Head of caudate nucleus (tissue), 42 donors: ENCODE data around the gene LPIN2.
"Not testable (repeated sequence)": the region's sequence is repeated elsewhere in the genome, so short reads cannot be mapped to it uniquely, and the experiment has no call there.

ENCODE experiments used
- DNase-seq, 42 donors: peaks; one replicate each; pipeline versions ENCODE4 v3.0.0 to v3.0.0-alpha.2; 2020 to 2021; ENCODE audit warnings: mixed read lengths in 7 of 42
- intact Hi-C: fragments of 100-400 bp; cut with DNase I; formaldehyde crosslinking; loops from one replicate; pipeline ENCODE4 v1.15.0; 2022

LPIN2 gene

DNA sequence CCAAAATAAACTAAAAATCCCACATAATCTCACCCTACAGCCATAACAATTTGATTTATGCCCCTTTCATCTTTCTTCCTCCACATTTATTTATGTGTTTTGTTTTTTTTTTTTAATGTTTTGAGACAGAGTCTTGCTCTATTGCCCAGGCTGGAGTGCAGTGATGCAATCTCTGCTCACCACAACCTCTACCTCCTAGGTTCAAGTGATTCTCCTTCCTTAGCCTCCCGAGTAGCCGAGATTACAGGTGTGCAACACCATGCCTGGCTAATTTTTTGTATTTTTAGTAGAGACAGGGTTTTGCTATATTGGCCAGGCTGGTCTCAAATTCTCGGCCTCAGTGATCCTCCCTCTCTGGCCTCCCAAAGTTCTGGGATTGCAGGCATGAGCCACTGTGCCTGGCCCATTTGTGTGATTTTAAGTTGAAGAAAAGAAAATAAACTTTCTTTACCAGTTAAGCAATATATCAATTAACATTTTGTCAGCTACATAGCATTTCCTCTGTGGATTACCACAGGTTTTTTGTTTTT is 35.9 kb upstream of the LPIN2 start:
- no peak for DNase-seq
- intact Hi-C loops = no loop called here

DNA sequence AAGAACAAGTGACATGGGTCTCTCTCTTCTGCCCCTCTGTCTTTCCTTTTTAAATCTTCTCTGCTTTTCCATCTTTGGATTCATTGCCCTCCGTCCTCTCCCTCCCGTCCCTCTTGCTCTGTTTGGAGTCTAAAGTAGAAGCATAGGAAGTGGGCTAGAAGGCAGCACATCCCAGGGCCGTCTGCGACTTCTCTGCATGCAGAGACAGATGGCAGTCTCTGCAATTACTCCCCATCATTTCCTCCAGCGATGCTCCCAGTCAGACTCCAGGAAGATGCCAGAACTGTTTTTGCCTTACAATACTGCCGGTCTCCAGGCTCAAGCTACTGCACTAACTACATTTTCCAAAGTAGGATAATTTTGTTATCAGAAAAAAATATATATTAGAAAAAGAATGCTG is 35.2 kb upstream of the LPIN2 start:
- intact Hi-C loops = no loop called here
- DNase-seq = peak in 8 of 42 donors; percentile 11 to 45 (median 20)

- intact Hi-C loops = no loop called here
- peak in 1 of 42 donors; percentile 13 for DNase-seq
Measured at GRCh38 chr18:3046216-3046808, 33.4 kb upstream of the LPIN2 start.

DNA sequence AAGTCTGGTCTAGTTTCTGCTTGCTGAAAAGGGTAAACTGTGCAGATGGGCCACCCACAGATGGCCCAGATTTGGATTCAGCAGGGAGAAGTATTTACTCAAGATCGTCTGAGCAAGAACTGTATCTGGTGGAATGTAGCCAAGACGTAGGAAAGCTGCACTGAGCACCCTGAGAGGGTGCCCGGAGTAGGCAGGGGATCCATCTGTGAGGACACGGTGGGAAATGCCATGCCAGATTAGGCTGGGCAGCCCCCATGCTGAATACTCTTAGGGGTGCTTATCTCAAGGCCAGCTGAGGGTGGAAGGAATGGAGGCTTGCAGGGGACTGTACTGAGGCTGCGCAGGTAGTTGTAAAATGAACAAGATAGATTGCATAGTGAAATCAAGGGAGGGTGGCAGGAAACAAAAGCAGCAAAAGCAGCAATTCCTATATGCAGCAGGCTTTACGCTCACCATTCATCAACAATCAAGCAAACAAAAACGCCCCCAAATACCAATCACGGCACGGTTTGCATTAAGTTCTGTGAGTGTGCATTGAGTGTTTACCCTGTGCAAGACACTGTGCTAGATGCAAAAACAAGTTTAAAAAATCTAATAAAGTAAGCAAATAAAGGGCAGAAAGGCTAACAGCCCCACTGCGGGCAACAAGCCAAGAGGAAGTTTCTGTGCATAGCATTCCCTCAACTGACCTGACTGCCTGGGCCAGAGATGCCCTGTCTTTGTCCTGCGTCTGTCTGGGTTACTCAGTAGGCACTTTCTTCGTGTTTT is 32.2 kb upstream of the LPIN2 start:
- intact Hi-C loops = no loop called here
- DNase-seq = peak in 15 of 42 donors; percentile 14 to 56 (median 27)

GRCh38 chr18:3042379-3042778 is 29.4 kb upstream of the LPIN2 start:
- DNase-seq = no peak
- intact Hi-C loops = no loop called here

DNA sequence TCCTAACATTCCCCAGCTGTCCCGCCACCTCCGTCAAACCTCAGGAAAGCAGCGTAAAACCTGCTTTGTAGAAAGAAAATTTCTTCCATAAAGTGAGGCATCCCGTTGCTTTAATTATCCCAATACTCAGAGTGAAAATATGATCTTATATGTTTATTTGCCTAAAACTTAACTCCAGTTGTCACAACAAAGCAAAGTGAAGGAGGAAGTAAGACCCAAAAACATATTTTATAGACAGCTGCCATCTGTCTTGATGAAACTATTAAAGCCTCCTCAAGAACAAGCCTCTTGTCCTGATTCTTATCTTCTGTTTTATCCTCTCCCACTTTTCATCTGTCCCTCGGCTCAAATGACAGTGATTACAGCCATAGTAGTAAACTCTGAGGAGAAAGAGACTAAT is 28.9 kb upstream of the LPIN2 start:
- intact Hi-C loops = no loop called here
- DNase-seq = no peak

- DNase-seq = no peak
- intact Hi-C loops = no loop called here
Measured at GRCh38 chr18:3040881-3041280, 27.9 kb upstream of the LPIN2 start.

DNA sequence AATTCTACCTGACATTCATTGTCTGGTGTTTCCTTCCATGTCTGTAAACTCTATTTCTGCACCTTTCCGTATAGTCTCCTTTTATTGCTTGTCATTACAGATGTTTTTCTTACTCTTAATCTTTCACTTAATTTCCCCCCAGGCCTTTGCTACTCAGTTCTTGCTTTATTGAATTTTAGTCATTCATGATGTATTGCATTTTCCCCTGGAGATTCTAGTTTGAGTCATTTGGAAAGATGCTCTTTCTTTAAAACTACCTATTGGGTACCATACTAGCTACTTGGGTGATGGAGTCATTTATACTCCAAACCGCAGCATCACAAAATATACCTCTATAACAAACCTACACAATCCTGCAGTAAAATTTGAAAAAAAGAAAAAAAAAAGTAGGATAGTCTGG is 27.2 kb upstream of the LPIN2 start:
- intact Hi-C loops = no loop called here
- DNase-seq = no peak

GRCh38 chr18:3037423-3037915 is 24.5 kb upstream of the LPIN2 start:
- intact Hi-C loops = no loop called here

DNA sequence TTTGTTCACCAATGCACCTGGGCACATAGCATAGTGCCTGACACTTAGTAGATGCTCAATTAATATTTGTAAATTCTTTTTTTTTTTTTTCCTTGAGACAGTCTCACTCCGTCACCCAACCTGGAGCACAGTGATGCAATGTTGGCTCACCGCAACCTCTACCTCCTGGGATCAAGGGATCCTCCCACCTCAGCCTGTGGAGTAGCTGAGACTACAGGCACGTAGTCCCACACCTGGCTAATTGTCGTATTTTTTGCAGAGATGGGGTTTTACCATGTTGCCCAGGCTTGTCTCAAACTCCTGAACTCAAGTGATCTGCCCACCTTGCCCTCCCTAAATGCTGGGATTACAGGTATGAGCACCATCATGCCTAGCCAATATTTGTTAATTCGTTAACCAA is 23.2 kb upstream of the LPIN2 start:
- DNase-seq = peak in 1 of 42 donors; percentile 16
- intact Hi-C loops = no loop called here

More at GRCh38 chr18:3037423-3037915, 24.5 kb upstream of the LPIN2 start:
- peak in 1 of 42 donors; percentile 42 for DNase-seq

DNA sequence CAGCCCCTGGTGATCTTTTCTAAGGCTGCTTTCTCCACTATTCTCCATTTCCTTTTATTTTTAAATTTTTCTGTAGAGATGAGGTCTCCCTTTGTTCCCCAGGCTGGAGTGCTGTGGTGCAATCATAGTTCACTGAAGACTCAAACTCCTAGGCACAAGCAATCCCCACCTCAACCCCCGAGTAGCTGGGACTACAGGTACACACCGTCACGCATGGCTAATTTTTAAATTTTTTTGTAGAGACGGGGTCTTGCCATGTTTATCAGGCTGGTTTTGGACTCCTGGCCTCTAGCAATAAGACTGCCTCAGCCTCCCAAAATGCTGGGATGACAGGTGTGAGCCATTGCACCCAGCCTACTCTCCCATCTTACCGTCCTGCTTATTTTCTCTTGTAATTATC is 22.7 kb upstream of the LPIN2 start:
- DNase-seq = no peak
- intact Hi-C loops = no loop called here

- intact Hi-C loops = no loop called here
- no peak for DNase-seq
Measured at GRCh38 chr18:3032721-3033120, 19.8 kb upstream of the LPIN2 start.

DNA sequence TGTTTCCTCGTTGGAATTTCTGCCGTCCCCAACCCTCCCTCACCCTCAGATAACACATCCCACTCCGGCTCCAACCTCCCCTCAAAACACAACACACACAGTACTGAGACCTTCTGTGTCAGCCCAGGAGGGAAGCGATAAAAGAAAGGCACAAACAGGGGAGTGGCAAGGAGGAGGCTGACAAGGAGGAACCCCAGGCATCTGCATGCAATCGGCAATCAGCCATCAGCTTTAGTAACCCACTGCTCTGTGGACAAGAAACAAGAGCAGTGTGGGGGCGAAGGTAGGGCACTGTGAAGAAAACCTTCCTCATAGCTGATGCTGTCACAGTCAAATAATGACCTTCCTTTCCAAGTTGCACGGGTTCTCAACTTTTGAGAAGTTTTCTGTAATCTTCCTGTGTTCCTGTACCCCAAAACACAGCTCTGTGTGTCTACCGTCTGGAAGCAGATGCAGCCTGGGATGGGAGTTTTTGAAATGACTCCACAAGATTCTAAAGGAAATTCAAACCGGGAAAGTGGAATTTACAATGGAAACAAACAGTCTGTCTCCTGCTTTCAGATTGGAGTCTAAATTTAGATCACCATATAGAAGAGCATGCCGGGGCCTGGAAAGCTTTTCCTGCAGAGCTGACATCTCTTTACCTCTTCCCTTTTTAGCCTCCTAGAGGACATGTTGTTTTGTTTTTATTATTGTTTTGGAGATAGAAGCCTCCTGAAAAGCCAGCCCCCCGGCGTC is 16.4 kb upstream of the LPIN2 start:
- intact Hi-C loops = no loop called here
- DNase-seq = peak in 1 of 42 donors; percentile 39

- intact Hi-C loops, DNase-seq: not testable (repeated sequence)
Measured at GRCh38 chr18:3028115-3028514, 15.2 kb upstream of the LPIN2 start.

GRCh38 chr18:3027370-3027891 is 14.5 kb upstream of the LPIN2 start:
- DNase-seq = no peak
- intact Hi-C loops = no loop called here

DNA sequence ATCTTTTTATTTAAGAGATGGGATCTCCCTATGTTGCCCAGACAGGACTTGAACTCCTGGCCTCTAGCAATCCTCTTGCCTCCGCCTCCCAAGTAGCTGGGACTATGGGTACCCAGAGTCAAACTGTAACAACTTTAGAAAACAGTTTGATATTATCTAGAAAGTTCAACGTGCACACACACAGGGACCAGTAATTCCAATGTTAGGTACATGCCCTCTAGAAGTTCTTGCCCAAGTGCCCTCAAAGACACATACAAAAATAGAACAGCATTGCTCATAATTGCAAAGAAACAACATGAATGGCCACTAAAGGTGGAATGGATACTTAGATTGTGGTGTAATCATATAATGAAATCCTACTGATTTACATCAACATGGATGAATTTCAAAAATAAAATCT is 12.6 kb upstream of the LPIN2 start:
- intact Hi-C loops = no loop called here
- no peak for DNase-seq

- intact Hi-C loops = not testable (repeated sequence)
Measured at GRCh38 chr18:3023603-3024002, 10.7 kb upstream of the LPIN2 start.

GRCh38 chr18:3016585-3017297 is 3.8 kb upstream of the LPIN2 start:
- intact Hi-C loops = loop anchor here (10.0 kb wide), 1 partner anchor 228 kb away; the partner anchor contains the start of gene MYL12A
- peak in 2 of 42 donors; percentile 17 to 18 for DNase-seq

More at GRCh38 chr18:3023603-3024002, 10.7 kb upstream of the LPIN2 start:
- DNase-seq = not testable (repeated sequence)

DNA sequence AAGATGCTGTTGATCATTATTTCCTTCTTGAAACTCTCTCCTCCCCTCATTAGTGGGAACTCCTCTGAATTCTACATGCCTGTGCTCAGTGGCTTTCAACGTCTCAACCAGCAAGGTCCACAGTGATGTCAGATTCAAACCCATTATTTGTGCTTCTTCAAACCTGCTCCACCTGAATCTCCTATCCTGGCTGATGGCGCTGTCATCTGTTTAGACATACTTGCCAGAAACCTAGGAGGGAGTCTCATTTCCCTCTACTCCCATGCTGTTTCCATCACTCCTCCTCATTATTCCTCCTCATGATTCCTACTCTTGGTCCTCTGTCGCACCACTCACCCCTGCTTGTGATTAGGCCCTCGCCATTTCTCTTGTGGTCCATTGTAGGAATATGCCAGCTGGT is 2.9 kb upstream of the LPIN2 start:
- intact Hi-C loops = loop anchor here (10.0 kb wide), 1 partner anchor 229 kb away; the partner anchor contains the start of gene MYL12A
- DNase-seq = no peak
